ENCODE results near the gene TNFRSF14.
A peak's percentile ranks its signal among the peaks of the same experiment; 100 is the strongest.
"Not testable (repeated sequence)": the region's sequence is repeated elsewhere in the genome, so short reads cannot be mapped to it uniquely, and the experiment has no call there.

Gene TNFRSF14

DNA sequence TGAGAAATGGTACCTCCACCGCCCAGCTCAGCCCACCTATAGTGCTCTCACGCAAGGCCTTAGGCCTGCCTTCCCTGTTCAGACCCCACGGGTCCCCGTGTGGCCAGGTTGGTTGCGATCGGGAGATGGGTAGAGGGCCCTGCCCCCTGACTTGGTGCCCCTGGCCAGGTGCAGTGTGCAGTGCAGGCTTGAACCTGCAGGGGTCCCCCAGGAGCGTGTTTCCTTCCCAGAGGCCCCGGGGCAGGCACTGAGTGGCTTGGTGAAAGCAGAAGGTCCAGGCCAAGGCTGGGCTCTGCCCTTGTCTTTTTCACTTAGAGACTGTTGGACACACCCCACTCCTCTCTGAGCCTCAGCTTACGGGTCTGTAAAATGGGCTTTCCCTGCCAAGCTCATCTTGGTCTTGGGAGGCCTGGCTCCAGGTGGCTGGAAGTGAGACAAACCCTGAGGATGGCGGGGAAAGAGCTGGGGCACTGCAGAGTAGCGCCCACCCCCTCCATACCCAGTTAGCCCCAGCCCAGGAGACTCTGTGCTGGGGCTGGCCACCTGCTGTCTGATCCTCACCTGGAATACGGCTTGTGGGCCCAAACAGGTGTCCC lies 16.8 kb upstream of the TNFRSF14 start:
- DNase-seq (ENCODE audit: low read depth) = no peak

DNA sequence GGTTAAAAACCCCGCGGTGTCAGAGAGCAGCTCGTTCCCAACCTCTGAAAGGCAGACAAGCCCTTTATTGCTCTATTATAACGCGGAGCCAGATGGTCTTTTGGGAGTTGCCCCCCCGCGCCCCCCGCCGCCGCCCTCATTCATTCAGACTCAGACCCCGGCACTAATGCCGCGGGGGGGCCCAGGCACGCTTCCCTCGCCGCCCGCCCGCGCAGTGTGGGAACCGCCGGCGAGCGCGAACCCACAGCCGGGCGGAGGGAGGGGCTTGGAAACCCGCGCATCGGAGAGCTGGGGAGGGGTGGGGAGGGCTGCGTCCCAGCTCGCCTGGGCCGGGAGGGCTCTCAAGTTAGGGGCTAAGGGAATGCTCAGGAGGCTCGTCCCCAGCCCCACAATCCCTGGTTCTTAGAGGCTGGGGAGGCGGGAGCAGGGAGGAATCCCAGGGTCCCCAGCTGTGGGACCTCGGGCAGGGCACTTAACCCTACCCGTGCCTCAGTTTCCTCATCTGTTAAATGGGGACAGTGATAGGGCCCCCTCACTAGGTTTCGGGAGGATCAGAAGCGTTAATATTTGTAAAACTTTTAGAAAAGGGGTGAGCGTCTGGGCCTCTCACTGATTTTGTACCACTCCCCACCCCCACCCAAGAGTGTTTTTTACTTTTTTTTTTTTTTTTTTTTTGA lies 15.2 kb upstream of the TNFRSF14 start:
- DNase-seq (ENCODE audit: low read depth) = no peak

DNA sequence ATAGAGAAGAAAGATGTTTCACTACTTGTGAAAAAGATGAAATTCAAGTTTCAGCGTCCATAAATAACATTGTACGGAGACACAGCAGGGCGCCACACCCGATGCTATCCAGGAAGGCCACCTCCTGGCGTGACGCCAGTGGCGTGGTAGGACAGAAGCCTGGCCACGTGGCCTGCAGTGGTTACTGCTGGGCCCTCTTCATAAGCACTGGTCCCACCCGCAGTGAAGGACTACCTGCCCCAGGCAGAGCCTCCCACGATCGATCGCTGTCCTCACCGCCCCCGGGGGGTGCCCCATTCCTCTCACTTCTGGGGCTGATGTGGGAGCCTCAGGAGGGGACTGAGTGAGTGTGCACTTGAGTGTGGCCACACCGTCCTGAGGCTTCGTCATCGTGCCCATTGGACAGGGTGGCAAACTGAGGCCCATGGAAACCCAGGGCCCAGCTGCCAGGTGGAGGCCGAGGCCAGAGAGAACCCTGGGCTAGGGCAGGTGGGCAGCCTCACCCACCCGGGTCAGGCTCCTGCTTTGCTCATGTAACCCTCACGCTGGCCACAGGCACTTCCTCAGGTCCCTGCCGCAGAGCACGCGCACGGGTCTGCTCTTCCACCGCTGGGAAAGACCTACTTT lies 14.4 kb upstream of the TNFRSF14 start:
- no peak for DNase-seq (ENCODE audit: low read depth)

DNA sequence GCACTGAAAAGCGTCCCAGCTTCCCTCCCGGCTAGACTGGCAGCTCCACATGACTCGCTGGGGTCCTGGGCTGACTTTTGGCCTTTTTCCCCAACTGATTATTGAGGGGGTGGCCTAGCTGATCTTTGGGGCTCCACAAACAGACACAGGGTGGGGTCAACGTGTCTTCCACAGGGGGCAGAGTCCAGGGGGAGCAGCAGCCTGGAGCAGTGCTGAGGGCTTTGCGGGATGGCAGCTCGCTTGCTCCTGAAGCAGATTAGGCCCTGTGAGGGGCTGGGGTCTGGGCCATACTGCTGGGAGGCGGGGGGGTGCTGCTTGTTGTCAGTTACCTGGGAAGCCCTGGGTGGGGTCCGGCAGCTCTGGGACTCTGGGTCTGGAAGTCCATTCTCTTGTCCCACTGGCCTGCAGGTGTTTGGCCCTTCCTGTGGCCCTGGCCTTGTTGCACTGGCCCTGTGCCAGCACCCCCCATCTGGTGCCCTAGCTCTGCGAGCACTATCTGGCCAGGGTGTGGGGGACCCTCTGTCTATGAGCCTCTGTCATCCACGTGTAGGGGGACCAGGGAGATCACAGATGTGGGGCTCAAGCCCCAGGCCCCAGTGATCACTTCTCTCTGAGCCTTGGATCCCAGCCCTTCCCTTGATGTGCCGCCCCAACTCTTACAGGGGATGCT lies 13.8 kb upstream of the TNFRSF14 start:
- DNase-seq (ENCODE audit: low read depth) = no peak

DNA sequence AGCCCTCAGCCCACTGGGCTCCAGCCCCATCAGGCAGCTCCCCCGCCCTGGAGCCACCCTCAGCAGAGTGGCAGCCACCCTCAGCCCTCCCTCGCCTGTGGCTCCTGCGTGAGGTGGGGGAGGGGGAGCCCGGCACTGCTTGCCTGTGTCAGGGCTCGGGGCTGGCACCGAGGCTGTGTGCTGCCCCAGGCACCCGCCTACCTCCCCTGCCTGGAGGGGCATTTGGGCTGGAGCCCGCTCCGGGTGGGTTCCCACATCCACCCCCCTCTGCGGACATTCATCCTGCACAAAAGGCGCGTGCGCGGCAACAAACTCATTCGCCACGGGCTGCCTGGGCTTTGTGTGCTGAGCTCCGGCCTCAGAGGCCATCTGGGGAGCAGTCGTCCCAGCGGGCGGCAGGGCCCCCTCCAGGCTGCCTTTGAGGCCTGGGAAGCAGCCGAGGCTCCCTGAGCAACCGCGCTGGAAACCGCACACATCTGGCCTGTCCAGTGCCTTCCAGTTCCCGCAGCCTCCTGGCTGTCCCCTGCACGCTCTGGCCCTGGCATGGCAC lies 12.6 kb upstream of the TNFRSF14 start:
- DNase-seq (ENCODE audit: low read depth) = no peak

DNA sequence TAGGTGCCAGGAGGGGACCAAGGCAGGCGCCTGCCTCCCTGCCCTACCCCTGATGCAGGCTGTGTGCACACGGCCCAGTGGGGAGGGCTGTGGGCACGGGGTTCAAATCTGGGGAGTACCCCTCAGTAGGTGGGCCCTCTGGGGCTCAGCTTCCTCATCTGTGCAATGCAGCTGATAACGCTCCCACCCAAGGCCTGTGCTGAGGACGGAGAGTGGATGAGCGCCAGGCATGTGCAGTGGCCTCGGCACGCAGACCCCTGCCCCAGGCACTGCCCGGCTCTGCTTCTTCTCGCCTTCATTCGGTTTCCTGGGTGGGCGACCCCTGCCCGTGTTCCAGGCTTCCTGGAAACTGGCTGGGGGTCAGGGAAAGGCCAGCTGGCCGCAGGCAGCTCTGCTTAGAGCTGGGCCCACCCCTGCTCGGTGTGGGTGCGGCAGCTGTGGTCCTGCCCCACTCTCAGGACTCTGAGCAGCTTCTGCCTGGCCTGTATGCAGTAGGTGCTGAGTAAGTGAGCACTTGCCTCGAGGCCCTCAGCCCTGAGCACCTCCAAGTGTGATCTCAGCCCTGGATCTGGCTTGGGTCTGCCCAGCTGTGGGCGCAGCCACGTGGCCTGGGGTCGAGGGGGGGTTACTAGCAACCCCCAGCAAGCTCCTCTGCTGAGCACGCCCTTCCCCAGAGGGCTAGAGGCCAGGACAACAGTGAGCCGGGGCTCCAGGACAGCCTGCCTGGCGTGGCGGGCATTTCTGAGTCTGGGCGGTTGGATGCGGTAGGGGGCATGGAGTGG lies 11.9 kb upstream of the TNFRSF14 start:
- DNase-seq (ENCODE audit: low read depth) = no peak

DNA sequence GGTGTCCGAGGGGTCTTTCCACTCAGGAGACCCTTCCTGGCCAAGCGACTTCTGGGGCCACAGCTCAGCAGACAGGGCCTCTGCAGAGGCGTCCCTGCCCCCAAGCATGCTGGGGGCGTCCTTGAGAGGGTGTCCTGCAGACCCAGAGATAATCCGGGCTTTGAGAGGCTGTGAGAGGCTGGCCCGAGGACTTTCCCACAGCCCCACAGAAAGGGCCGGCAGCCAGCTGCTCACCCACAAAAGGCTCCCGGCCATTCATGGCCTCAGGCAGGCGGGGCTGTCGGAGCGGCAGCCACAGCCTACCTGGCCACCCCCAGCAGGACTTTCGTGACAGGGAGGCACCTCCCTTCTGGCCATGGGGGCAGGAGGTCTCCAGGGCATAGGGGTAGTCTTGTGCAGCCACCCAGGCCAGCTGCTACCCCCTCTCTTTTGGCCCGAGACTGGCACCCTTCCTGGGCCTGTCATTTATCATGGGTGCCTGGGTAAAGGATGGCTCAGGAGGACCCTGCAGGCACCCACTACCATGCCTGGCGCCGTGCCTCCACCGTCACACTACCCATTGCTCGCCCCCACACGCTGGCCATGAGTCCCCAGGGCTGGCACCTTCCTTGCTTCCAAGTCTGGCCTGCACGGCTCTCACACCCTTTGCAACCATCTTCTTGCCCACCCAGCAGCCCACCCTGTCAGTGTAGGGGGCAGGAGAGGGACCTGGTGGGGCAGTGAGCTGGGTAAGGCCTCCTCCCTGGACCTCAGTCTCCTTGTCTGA lies 11.1 kb upstream of the TNFRSF14 start:
- no peak for DNase-seq (ENCODE audit: low read depth)

DNA sequence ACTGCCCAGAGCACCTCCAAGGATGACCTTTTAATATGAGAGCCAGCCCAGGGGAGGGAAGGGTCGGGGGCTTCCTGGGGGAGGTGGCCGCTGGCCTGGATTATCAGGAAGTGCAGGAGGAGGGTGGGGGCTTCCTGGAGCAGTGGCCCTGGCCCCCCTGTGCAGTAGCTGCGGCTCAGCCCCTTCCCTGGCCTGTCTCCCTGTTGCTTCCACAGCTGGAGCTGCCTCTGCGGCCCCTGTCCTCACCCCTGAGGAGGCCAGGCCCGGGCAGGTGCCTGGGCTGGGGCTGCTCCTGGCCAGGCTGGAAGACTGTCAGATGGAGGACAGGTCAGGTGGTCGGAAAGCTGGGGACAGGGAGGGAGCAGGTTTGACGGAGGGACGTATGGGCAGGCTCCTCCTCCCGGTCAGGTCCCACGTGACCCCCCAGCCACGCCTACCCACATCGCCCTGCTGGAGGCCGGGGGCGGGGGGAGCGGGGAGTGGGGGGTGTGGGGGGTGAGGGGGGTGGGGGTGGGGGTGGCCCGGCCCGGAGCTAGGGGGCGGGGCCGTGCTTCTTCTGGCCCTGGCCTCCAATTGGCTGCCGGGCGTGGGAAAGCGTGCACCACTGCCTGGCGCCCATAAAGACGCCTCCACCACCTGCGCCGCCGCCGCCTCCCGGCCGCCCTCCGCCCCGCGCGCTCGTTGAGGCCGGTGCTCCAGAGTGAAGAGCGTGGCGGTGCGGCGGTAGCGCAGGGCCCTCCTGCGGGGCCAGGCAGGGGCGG lies 10.2 kb upstream of the TNFRSF14 start:
- DNase-seq (ENCODE audit: low read depth) = peak; percentile 84

DNA sequence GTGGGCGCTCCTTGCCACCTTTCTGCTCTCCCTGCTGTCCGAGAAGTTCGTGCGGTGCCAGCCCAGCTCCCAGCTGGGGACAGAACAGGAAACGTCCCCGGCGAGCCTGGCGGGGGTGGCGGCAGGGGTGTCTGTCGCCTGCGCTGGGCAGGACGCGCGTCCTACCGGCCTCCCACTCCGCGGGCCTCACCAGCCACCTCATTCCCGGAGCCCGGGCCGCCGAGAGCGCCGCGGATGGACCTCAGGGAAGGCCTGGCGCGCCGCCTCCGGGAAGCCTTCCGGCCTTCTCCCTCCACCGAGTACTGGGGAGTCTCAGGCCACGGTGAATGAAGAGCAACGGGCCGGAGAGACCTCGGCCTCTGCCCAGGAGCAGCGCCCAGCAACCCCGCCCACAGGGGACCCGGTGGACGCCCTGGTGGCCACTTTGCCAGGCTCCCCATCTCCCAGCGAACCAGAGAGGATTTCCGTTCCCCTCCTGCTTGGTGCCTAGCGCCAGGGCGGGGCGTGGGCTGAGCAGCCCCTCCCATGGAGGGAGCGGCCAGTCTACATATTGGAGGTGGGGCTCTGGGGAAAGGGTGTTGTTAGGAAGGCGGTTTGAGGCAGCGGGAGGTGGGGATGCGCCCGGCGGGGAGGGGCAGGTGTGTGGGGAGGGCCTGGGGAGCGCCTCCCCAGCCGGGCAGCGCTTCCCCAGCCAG lies 9.5 kb upstream of the TNFRSF14 start:
- DNase-seq (ENCODE audit: low read depth) = peak; percentile 82

DNA sequence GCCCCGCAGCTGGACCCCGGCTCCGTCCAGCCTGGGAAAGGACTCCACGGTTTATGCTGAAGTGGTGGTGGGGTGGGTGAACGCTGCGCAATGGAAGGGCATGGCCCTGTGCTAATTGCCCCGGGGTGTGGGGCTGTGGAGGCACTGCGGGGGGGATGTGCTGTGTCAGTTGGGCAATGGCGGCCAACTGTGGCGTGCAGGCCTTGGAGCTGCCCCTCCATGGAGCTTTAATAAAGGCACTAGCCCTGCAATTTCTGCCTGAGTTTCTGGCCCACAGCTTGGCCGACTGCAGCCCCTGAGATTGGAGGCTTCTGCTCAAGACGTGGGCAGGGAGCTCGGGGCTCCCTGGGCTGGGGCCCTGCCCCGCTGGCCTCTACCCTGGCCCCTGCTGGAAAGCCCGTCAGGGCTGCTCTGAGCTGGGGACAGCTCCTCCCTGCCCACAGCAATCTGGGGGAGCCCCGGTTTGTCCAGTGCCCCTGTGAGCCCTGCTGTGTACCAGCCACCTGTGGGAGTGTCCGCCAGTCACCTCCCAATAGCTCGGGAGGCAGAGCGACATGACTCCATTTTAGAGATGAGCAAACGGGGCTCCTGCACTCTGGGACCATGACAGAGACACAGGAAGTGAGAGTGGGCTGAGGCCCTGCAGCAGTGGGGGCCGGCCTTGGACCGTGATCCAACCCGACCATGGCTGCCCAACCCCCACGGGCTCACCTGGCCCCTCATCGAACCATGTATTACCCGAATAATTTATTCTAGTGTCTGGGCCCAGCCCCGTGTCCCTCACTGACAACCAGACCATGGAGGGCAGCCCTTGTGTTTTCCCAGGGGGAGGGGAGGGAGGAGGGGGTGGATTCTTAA lies 8.7 kb upstream of the TNFRSF14 start:
- DNase-seq (ENCODE audit: low read depth) = peak; percentile 29

DNA sequence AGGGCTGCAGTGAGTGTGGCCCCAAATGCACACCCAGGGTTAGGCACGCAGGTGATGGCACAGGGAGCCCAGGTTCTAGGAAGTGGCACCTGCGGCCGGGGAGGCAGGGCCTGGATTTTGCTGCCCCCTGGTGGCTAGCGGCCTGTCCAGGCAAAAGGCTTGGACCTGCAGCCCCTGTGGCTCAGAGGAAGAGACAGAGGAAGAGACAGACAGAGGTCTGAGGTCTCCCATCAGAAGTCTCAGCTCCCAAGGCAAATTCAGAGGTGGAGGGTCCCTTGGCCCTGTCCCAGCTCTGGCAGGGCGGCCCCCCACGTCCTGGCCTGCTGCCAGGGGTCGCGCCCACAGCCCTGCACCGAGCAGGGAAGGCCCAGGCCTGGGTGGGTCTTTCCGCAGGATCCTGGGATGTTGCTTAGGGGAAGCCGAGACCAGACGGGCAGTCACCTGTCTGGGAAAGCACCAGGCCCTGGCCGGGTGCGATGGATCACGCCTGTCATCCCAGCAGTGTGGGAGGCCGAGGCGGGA lies 8.0 kb upstream of the TNFRSF14 start:
- peak; percentile 62 for DNase-seq (ENCODE audit: low read depth)

DNA sequence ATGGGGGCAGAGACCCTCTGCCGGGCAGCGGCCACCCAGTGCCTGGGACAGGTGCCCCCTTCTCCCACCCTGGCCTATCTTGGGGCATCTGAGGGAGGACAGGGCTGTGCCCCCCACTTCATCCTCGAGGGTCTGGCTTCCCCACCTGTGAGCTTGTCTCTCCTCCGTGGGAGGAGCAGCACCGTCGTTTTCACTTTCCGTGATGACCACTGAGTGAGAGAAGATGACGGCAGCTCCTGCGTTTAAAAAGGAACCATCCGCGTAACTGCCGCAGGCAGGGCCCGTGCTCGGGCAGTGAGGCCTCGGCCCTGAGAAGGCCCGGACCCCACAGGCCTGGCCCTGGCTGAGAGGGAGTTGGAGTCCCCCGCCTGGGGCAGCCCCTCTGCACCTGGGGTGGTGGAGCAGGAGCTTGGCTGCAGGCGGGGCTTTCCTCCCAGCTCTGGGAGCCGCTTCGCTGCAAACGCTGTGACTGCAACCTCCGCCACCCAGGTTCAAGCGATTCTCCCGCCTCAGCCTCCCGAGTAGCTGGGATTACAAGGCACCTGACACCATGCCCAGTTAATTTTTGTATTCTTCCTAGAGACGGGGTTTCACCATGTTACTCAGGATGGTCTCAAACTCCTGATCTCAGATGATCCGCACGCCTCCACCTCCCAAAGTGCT lies 6.7 kb upstream of the TNFRSF14 start:
- DNase-seq (ENCODE audit: low read depth) = not testable (repeated sequence)

DNA sequence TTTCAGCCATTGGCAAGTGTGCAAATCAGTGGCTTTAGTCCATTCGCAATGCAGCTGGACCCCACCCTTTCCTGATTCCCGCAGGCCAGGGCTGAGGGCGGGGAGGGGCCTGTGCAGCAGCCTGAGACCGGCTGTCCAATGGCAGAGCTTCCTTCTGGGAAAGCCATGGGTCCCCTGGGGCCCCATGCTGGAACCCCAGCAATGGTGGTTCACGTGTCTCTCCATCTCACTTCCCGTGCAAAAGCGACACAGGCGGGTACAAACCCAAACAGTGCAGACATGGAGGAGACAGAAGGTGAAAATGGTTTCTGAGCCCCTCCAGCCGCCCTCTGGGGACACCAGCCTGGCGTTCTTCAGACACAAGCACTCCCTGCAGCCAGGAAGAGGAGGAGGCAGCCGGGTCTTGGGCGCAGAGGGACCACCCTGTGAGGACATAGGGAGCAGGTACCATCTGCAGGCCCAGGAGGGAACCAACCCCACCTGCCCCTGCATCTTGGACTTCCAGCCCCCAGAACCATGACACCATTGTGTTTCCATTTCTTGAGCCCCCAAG lies 5.8 kb upstream of the TNFRSF14 start:
- DNase-seq (ENCODE audit: low read depth) = not testable (repeated sequence)

DNA sequence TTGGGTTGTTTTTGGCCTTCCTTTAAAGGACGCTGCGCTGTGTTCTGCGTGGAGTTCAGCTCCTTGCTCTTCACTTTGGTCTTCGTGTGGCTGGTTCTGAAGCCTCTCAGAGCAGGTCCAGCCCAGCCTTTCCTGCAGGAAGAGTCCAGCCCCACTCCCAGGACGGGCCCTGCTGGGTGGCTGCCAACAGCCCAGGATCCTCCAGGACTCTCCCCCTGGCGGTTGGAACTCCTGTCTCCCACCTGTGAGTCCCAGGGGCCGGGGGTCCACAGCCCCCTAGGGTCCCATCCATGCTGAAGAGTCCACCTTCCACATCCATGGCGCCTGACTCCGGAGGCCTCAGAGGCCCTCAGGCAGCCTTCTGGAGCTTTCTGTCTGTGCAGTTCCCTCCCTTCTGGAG lies 4.6 kb upstream of the TNFRSF14 start:
- not testable (repeated sequence) for DNase-seq (ENCODE audit: low read depth)

DNA sequence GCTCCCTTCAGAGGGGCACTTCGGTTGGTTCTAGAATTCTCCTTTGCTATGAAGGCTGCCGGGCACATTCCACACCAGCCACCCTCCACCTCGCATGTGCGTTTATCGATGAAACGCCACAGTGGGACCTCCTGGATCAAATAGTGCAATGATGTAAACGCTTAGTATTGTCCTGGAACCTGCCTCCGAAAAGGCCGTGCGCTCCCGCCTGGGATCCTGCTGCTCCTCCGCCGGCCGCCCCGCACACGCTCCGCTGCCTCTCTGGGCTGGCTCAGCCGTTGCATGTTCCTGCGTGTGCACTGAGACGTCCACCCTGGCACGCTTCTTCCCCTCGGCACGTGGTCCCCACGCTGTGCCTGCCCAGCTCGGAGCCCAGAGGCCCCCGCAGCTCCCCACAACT lies 4.0 kb upstream of the TNFRSF14 start:
- DNase-seq (ENCODE audit: low read depth) = no peak

DNA sequence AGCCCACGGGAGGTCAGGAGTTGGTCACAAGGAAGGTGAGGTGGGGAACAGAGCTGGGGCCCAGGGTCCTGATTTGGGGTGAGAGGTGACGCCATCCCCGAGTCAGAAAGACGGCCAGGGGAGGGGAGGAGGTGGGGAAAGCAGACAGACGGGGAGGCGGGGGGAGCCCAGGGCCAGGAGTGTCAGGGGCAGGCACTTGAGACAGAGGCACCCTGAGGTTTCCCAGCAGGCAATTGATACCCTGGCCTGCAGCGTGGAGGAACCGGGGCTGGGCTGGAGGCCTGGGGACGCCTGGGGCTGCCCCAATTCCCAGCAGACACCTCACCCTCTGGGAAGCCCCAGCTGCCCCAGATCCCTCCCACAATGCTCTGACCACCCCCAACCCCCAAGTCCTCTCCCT lies 3.1 kb upstream of the TNFRSF14 start:
- not testable (repeated sequence) for DNase-seq (ENCODE audit: low read depth)

DNA sequence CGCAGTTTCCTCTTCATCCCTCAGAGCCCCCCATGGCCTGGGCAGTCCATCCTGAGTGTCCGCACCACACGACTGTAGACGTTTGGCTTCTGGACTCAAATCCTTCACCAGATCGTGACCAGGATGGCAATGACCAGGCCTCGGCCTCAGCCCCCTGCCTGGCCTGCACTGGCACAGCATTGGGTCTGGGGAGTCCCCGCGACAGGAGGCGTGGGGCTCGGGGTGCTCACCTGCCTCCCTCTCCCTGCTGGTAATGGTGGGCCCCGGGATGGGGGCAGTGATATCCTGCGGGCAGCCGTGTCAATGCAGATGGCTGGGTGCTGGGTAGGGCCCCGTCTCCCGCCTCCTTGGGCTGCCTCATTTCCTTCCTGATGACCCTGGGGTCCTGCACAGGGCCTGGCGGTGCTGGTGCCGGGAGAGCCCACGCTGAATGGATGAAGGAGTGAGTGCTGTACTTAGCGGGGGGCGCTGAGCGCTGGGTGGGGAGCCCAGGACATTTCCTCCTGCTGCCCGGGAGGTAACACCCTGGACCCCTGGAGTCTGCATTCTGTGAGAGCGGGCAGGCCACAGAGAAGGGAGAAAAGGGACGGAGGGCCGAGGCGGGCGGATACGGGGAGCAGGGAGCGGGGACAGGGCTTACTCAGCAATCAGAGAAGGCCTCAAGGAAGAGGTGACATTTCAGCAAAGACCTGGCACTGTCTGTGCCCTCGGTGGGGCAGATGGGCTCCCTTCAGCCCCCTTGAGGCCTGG lies 2.1 kb upstream of the TNFRSF14 start:
- DNase-seq (ENCODE audit: low read depth) = no peak

All from T-helper 22 cell (primary cell).